HG03175 (cell line): Measurements from ENCODE around the gene VANGL2.

Experiments used
- ATAC-seq: cut with Tn5 transposase; IDR thresholded peaks from one replicate; pipeline ENCODE4 v1.9.1; 2021; ENCODE audit warnings: mild to moderate bottlenecking, moderate library complexity; ENCODE audit not compliant: unreplicated experiment

Gene VANGL2

DNA sequence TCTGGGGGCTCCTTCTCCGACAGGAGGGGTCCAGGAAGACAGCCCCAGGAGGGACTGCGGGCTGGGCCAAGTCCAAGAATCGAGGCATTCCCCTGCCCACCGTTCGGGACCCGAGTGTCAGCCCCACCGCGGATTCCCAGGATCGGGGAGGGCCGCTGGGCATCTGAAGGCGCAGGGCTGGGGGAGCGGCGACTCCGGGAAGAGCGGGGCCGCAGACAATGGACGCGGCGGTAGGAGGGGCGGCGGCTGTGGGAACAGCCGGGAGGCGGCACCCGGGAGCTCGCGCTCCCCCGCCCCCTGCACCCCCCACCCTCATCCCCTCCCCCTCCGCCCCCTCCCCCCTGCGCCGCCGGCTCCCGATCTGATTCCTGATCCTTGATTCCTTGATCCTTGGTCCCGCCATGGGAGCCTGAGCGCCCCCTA lies at the start of gene VANGL2:
TSS of gene VANGL2 (plus strand) at position 342 of the 423 bp plus-strand sequence. CDS start 15,274 bp downstream, outside the sequence.
- ATAC-seq, result no peak

DNA sequence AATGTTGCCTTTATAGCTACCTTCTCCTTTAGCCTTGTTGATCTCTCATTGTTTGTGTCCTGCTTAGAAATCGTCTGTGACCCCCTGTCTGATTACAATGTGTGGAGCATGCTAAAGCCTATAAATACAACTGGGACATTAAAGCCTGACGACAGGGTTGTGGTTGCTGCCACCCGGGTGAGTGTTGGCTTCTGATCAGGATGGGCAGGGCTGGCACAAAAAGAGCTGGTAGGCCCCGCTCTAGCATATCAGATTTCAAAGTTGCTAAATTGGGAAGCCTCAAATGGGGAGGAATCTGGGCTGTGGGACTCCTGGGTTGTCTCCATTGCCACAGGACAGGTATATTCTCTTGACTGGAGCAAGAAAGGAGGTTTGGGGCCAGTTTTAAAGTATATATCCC lies 48.7 kb upstream of the VANGL2 start:
- ATAC-seq, result no peak

DNA sequence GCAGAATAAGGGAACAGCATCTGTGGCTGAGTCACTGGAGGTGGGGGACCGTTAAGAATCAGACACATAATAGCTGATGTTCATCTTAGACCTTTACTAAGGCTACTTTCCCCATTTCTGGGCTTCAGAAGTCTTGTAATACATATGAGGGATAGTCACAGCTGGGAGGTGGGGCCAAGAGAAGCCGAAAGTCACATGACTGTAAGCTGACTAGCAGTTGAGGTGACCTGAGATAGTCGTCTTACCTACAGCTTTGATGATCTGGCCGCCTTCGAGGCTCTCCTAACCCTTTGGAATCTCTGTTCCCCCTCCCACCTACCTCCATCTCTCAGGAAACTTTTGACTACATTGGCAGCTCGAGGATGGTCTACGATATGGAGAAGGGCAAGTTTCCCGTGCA lies 47.8 kb upstream of the VANGL2 start:
- ATAC-seq, result no peak

DNA sequence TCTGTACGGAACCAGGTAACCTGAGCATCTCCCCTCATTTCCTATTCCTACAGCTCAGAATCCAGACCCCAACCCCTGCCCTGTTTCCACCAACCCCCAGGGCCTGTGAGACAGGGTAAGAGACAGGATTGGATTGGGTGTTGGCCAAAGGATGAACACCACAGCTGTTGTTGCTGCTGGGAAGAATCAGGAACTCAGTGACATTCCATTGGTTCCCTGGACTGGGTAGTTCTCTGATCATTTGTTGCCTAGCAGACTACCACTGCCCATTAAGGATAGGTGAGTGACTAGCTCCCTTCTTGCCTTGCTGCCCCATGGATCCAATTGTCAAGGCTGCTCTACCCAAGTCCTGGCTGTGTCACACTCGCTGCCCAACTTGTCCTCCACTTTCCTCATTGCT lies 47.1 kb upstream of the VANGL2 start:
- ATAC-seq, result no peak

DNA sequence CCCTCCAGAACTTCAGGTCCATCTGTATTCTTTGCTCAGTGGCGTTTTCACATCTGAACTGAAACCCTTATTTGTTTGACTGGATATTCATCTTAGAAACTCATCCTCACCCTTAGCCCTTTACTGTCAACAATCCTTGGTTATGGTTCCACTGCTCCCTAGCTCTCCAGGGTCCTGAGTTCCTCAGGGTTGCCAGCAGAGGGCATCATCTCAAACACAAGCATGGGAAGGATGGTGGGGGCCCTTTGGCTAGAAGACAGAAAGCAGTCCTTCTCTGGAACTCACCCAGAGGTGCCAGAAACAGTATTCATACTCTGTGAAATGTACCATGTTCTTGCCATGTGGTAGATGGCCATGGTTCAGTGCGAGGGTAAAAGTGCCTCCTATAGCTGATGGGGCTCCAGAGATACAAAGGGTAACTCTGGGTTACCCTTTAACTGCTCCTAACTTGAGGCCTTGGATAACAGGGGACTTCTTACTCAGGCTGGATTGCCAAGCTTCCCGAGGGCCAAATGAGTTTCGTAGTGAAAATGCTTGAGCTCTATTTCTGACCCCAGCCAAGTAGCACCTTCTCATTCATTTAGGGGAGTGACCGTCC lies 45.9 kb upstream of the VANGL2 start:
- no peak for ATAC-seq

DNA sequence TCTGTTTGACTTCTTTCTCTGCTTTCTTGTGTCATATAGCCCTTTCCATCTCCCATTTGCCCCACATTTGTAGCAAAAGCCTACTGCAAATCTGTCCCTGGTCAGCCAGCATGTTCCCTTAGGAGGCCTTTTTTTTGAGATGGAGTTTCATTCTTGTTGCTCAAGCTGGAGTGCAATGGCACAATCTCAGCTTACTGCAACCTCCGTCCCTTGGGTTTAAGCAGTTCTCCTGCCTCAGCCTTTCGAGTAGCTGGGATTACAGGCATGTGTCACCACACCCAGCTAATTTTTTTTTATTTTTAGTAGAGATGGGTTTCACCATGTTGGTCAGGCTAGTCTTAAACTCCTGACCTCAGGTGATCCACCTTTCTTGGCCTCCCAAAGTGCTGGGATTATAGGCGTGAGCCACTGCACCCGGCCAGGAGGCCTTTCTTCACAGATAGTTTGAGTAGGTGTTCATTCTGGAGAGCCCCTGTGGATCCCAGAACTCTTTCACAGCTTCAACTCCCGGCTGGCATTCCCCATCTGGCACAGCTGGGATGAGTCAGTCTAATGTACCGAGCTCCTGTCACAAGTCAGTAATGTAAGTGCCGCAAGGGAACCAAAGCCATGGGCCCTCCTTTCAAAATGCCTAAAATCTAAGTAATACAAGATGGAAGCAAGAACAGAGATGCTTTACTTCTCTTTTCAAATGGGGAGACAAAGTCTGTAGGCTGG lies 42.9 kb upstream of the VANGL2 start:
- ATAC-seq, result no peak

DNA sequence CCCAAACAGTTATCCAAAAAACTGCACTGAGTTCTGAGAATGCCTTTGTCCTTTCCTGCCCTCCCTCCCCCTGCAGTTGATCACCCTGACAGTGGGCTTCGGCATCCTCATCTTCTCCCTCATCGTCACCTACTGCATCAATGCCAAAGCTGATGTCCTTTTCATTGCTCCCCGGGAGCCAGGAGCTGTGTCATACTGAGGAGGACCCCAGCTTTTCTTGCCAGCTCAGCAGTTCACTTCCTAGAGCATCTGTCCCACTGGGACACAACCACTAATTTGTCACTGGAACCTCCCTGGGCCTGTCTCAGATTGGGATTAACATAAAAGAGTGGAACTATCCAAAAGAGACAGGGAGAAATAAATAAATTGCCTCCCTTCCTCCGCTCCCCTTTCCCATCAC lies 42.3 kb upstream of the VANGL2 start:
- no peak for ATAC-seq

DNA sequence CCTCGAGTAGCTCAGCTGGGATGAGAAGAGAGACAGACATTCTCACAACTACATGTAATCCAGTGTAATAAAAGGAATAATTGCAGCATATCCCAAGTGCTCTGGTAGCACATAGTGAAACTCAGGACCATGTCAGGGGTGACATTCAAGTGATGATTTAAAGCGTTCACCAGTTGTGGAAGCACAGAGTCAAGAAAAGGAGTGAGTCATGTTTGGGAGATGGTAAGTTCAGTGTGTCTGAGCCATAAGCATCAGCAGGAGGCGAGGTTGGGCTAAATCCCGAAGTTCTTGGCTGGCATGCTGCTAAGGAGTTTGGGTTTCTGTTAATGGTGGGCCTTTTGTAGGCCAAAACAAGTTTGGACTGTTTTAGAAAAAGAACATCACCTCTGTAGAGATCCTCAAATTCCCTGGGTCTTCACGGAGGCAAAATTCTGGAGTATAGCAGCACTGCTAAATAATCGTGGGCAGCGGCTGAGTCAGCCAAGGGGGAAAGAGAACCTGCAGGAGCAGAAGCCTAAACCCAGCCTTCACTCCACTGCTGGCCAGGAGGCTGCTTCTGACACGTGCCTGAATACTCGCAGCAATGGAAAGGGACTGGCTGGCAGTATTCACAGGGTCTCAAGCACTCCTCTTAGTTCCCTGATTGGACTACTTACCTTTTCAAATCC lies 40.7 kb upstream of the VANGL2 start:
- no peak for ATAC-seq

DNA sequence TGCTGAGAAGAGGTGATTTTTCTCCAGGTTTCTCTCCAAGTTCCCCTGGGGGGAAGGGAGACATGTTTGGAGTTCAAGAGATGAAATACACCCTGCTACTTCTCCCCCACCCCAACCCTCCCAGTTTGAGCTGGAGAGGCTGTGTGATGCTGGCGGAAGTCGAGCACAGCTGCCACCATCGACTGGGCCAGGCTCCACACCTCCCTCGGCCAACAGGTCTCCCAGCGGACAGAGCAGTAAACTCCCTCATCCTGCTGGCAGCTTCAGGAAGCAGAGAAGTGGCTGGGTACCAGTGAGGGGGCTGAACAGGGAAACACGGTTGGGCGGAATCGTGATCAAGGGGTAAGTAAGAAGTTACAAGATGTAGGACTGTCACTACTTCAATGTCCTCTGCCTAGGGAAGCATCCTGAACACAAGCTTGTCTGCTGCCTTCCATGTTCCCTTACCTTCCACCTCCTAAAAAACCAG lies 40.1 kb upstream of the VANGL2 start:
- no peak for ATAC-seq

DNA sequence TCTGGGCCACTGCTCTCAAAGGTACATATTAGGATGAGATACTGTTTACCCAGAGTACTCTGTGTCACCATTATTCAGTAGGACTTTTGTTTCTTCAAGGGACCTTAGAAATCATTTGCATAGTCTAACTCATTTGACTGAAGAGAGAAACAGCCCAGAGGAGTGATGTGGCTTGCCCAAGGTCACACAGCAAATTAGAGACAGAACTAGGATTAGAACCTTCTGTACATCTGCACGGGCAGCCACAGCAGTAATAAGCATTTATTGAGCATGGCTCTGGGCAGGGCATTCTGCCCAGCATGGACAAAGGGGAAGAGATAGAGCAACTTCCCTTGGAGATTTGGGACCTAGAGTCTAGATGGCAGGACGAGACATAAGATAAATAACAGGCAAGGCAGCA lies 39.2 kb upstream of the VANGL2 start:
- no peak for ATAC-seq

DNA sequence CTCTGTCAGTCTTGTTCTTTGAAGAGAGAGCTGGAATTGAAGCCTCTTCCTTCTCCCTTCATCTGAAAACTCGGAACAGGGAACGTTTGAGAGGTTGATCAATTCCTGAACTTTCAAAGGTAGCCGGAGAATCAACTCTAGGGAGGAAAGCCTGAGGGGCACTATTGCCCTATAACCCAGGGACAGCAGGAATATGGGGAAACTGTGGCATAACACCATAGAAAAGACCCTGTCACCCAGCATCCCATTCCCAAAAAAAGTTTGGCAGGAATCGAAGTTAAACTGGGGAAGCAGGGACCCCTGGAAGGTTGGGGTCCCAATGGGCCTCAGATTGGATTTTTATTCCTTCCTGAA lies 38.6 kb upstream of the VANGL2 start:
- no peak for ATAC-seq

DNA sequence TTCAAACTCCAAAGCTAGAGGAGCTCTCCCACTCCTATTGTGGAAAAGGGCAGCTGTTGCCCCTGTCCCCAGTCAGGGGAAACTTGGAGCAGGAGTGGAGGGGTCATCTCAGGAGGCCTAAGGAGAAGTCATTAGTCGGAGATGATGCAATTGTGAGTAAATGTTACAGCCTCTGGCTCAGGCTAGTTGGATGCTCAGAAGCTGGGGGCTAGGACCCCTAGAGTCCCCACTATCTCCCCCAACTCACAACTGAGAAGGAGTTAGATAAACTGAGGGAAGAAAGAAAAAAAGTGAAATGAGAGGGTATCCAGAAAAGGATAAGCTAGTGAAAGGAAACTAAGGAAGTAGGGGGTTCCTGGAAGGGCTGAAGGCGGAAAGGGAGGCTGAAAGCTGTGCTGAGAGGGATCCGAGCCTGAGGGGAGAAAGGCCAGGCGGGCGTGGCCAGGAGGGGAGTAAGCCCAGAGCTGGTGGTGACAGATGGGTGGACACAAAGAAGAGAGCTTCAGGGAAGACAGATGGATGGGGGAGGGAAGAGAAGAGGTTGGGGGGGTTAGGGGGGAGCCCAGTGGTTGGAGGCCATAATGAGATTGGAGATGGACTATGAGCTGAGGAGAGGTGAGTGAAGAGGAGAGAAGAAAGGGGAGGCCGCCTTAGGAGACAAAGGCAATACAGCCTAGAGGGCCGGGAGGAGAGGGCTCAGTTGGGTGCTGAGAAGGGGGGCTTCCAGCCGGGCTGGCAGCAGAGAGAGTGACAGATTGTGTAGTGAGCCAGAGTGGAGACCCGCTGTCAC lies 38.0 kb upstream of the VANGL2 start:
- no peak for ATAC-seq

DNA sequence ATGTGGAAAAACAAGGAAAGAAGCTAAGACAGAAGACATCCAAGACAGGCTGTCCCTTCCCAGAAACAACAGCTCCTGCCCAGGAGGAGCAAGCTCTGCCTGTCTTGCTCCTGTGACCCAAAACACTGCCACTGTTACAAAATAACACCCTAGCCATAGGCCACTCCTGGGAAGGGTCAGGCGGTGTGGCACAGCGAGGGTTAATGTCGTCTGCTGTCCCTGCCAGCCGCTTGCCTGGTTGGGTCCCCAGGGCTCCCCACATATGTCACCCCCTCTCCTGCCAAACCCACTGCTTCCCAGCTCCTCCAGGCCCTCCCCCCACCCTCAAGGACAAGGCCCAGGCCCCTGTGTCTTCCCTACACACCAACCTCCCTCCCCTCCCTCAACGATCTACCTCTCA lies 37.4 kb upstream of the VANGL2 start:
- ATAC-seq, result no peak

DNA sequence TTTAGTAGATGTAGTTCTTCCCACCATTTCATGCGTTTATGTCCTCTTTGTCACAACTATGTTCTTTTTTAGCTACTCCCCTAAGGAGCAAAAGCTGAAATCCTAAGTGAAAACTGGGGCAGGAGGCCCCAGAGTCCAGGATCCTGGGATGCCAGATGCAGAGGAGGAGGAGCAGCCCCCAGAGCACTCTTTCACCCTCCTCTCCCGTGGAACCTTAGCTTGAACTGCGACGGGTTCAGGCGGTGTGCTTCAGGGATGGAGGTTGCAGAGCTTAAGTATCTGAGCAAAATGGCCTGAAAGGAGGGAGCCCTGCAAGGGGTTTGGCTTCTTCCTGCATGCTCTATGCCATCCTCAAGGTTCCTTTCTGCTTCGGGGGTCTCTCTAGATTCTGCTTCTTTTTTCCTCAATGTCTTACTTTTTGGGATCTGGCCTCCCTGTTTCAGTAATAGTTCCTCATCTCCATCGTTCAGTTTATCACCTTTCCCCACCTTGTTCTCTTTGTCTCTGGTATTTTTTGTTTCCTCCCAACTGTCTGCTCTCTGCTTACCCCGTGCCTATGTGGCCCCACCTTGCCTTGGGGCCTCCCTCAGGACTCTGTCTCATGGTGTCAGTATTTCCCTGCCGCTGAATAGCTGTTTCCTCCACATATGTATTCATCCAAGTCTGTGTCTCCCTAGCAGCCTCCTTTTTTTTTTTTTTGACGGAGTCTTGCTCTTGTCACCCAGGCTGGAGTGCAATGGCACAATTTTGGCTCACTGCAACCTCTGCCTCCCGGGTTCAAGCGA lies 36.2 kb upstream of the VANGL2 start:
- no peak for ATAC-seq

DNA sequence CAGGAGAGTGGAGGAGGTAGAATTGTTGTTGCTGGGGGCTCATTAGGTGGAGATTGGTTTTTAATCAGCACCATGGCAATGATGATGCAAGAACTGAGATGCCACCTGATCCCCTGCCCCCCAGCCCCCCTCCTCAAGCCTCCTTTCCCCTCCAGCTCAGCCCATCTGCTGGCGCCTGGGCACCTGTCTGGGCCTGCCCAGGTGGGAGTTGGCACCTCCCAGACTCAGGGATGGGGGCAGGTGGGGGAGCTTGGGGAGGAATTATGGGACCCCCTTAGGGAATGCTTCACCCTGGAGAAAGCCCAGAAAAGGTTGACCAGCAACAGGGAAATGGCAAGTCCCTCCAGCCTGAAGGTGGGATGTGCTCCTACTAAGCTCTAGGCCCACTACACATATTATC lies 35.0 kb upstream of the VANGL2 start:
- ATAC-seq, result no peak

DNA sequence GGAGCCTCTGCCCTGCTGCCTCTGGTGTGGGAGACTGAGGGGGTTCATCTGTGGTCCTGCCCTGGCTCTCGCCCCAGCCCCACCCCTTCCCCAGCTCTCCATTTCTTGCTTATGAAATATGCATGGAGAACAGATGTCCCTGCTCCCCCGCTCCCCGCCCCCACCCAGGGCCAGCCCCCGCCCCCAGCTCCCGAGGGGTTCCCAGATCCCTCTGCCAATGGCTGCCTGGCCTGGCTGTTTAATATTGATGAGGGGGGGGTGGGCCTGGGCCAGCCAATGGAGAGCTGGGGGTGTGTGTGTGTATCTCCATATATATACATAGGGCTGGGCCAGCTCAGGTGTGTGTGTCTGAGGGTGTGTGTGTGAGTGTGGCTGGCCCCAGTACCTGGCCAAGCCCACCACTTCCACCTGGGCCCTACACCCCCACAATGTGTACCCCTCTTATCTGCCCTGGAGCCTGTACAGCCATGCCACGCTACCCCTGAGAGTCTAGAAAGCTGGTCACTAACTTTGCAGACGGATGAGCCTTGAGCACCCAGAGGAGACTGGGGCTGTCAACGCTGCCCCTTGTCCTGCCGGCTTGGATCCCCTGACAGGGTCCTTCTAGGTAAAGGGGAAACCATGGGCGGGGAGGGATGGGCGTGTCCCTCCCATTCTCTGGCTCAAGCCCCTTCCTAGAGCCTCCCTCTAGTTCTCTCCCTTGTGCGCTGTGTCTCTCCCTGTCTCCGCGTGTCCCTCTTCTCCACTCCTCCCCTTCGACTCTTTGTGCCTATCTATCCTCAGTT lies 33.4 kb upstream of the VANGL2 start, which contains the start of gene NHLH1:
TSS of gene NHLH1 (plus strand) at position 341 of the 785 bp plus-strand sequence. CDS start 3,661 bp downstream, outside the sequence.
- no peak for ATAC-seq

DNA sequence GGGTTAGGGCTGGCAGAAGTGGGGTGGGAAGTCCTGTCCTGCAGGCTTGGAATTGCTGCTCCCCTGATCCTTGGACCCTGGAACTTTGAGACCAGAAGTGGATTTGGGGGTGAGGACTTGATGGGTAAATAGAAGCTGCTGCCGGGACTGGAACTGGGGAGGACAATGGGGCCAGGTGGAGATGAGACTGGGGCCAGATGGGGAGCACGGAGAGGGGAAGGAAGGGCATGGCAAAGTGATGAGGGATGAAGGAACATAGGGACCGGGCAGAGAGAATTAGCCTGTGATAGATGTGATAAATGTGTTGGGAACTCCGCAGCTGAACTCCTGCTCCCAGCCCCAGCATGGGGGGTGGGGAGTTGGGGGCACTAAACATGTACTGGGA lies 32.9 kb upstream of the VANGL2 start:
- ATAC-seq, result no peak

DNA sequence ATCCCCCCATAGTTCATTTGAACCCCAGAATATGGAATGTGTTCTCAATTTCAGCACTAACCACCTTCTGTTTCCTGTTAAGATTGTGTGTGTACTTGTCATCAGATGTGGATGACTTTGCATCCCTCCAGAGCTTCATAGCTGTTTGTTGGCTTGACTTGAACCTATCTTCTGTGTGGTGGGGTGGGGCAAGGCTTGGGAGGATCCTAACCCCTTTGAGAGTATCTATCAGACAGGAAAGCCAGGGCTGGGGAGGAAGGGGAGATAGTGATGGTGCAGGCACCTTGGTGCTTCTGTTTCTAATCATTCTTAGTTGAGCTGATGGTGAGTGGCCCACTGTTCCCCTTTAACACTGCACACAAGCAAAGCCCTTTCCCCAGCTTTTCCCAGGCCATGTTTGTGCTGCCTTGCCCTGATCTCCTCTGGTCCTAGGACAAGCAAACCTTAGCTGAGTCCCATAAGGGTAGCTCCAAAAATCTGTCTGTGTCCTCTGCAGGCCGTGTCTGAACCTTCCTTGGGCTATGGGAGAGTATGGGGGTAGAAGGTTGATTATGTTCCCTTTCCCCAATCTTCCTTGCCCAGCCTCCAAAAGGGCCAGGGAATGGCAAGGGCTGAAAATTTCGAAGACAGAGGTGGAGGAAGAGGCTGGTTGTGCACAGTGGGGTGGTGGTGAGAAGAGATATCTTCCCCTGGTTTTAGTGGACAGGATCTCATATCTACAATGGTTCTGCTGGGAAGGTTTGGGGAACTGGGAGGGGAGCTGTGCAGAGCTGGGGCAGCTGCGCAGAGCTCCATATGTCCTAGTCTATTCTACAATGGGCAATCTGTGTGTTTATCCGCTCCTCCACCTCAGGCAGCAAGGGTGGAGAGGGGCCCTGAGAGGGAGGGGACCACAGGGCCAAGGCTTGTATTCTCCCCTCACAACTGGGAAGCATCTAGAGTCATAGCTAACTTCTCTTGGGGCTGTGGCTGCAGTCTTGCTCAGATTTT lies 32.1 kb upstream of the VANGL2 start:
- ATAC-seq, result no peak

DNA sequence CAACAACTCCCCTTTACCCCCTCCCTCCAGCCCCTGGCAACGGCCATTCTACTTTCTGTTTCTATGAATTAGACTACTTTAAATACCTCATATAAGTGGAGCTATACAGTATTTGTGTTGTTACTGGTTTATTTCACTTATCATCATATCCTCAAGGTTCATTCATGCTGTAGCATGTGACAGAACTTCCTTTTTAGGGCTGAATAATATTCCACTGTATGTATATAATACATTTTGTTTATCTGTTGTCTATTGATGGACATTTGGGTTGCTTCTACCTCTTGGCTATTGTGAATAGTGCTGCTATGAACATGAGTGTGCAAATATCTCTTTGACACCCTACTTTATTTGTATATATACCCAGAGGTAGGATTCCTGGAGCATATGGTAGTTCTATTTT lies 31.3 kb upstream of the VANGL2 start:
- ATAC-seq, result no peak
